PC-3 (cell line): Measurements from ENCODE around the gene TTLL4.

Experiments used
- CTCF ChIP-seq: fragments of 300-600 bp; sonication (generic); conservative IDR thresholded peaks from 2 replicates; pipeline ENCODE4 v1.5.1; 2017; ENCODE audit warnings: antibody characterized with exemption, low read depth, mild to moderate bottlenecking, low read length
- EZH2phosphoT487 ChIP-seq: fragments of 300-600 bp; sonication (generic); IDR thresholded peaks from 2 replicates; pipeline ENCODE4 v1.6.1; 2018; ENCODE audit warnings: mild to moderate bottlenecking, antibody characterized with exemption, low read length, borderline replicate concordance

- TF ChIP-seq CTCF (no peak), EZH2phosphoT487 (no peak)
These were observed 88.3 kb downstream of the TTLL4 start for GRCh38 chr2:218798767-218799504.
